ENCODE measurements around the gene MYNN.

Gene MYNN

GRCh38 chr3:169772897-169773816 lies at the start of gene MYNN (continued):
- TF ChIP-seq RBAK (tag by site-specific recombination; IDR thresholded peaks at IDR 0.05) (no peak), ZNF513 (tag by site-specific recombination; IDR thresholded peaks at IDR 0.05) (peak; percentile 70; the same call in 1 of the 2 replicates), PRDM6 (tag by site-specific recombination; IDR thresholded peaks at IDR 0.05) (no peak), SCRT2 (tag by site-specific recombination; IDR thresholded peaks at IDR 0.05) (peak; percentile 71), ZBTB8A (tag by site-specific recombination; IDR thresholded peaks at IDR 0.05) (peak; percentile 54; the same call in 1 of the 2 replicates), ZNF175 (tag by site-specific recombination; IDR thresholded peaks at IDR 0.05) (no peak), ELK4 (IDR thresholded peaks at IDR 0.05; ENCODE audit: borderline replicate concordance, low read depth, low read length) (no peak), ZNF792 (tag by site-specific recombination; IDR thresholded peaks at IDR 0.05) (no peak), ZNF548 (tag by site-specific recombination; IDR thresholded peaks at IDR 0.05) (no peak), TRIM28 (IDR thresholded peaks at IDR 0.05; ENCODE audit: borderline replicate concordance, low read length) (no peak), ZNF660 (tag by site-specific recombination; IDR thresholded peaks at IDR 0.05) (peak; percentile 87), ZNF701 (tag by site-specific recombination; IDR thresholded peaks at IDR 0.05) (peak; percentile 86; the same call in 1 of the 2 replicates), ZNF670 (tag by site-specific recombination; IDR thresholded peaks at IDR 0.05; ENCODE audit: low read depth) (no peak), ZNF223 (tag by site-specific recombination; IDR thresholded peaks at IDR 0.05) (peak; percentile 83), ZNF23 (tag by site-specific recombination; IDR thresholded peaks at IDR 0.05; ENCODE audit: borderline replicate concordance) (no peak), KLF17 (tag by site-specific recombination; IDR thresholded peaks at IDR 0.05) (peak; percentile 74; the same call in 1 of the 2 replicates), ZNF76 (tag by site-specific recombination; IDR thresholded peaks at IDR 0.05; ENCODE audit: borderline replicate concordance, low read depth) (peak; percentile 90), ZNF530 (tag by site-specific recombination; IDR thresholded peaks at IDR 0.05; ENCODE audit: low read depth) (no peak), ZNF132 (tag by site-specific recombination; IDR thresholded peaks at IDR 0.05; ENCODE audit: borderline replicate concordance) (no peak), IKZF3 (tag by site-specific recombination; IDR thresholded peaks at IDR 0.05) (peak; percentile 48), ZXDB (tag by site-specific recombination; IDR thresholded peaks at IDR 0.05) (peak; percentile 57), ZNF274 (IDR thresholded peaks at IDR 0.05; ENCODE audit: low read length) (no peak), ZNF274 (tag by site-specific recombination; IDR thresholded peaks at IDR 0.05; ENCODE audit: borderline replicate concordance) (no peak), ZBTB20 (tag by site-specific recombination; IDR thresholded peaks at IDR 0.05) (peak; percentile 95), ZNF555 (tag by site-specific recombination; conservative IDR thresholded peaks at IDR 0.05) (no peak), MYNN (tag by site-specific recombination; IDR thresholded peaks at IDR 0.05; ENCODE audit: borderline replicate concordance) (no peak), HIC1 (tag by site-specific recombination; IDR thresholded peaks at IDR 0.05) (peak; percentile 84), ZNF26 (tag by site-specific recombination; IDR thresholded peaks at IDR 0.05) (no peak), WT1 (tag by site-specific recombination; IDR thresholded peaks at IDR 0.05) (peak; percentile 33), ZBTB17 (tag by site-specific recombination; IDR thresholded peaks at IDR 0.05) (peak; percentile 87), ZNF654 (tag by site-specific recombination; IDR thresholded peaks at IDR 0.05; ENCODE audit: low read depth) (no peak)
